Dermis blood vessel endothelial cell (primary cell): ENCODE measurements around the gene THSD7B. TPM values are rescaled to one million over a fixed set of nuclear protein-coding genes. Genes with fewer than 3 reads are reported as not detected.
"Not testable (repeated sequence)": the region's sequence is repeated elsewhere in the genome, so short reads cannot be mapped to it uniquely, and the experiment has no call there.

ENCODE experiments used
- DNase-seq: peaks from one replicate; pipeline ENCODE4 v3.0.0; 2010
- total RNA-seq: library from RNA; depleted of rRNA; stranded (reverse); fragments of >200 nt; gene quantifications from 2 replicates; pipeline ENCODE4 v1.2.3, GENCODE V29; 2014

The THSD7B gene
- total RNA-seq, 1 donor from 2014 or later: under 0.01 TPM

DNA sequence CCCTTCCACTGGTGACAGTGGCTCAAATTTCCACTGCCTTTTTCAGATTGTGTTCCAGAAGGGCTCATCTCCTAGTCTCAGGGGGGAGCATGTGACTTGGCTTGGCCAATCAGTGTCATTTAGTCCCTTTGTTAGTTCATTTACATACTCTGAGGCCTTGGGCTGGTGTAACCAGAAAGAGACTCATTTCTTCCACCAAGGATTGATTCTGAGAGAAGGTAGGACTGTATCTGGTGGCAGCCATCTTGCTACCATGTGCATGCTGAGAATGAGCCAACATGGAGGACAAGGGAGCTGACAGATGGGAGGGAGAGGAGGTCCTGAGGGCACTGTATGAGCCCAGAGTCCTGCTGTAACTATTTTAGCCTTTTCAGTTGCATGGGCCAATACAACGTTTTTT is 191.7 kb downstream of the THSD7B start:
- no peak for DNase-seq

DNA sequence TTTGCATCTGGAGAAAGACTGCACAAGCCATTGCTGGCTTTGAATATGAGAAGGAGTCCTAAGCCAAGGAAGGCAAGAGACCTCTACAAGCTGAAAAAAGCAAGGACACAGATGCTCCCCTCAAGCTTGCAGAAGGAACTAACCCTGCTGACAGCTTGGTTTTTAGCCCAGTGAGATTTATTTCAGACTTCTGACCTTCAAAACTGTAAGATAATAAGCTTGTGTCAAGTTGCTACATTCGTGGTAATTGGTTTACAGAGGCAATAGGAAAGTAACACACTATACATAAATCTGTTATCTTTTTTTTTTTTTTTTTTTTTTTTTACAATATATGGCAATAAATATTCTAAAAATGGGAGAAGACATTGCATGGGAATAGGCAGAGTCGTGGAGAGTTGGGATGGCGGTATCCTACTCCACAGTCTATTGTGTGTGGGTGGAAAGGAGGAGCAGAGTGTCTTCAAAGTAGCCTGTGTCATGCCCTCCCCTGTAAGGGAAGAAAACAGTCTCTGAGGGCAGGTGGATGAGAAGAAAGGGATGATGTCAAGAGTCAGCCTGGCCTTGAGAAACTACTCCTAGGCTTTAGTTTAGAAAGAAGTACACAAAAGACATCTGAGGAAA is 196.9 kb downstream of the THSD7B start:
- DNase-seq: no peak

DNA sequence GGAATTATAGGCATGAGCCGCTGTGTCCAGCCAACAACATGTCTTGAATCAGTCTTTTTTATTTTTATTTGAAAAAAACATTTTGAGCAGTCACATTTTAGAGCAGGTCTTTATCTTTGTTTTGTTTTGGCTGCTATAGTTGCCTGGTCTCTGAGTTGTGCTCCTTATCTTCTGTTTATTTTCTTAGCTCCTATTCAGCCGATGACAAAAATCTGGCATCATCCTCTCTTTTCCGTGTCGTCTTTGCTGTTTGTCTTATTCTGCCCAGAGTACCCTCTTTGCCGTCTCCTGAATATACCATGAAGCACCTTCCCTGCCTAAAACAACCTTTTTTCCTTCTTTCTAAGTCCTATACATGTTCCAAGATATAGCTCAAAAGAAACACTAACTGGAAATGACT is 201.1 kb downstream of the THSD7B start:
- DNase-seq: no peak

DNA sequence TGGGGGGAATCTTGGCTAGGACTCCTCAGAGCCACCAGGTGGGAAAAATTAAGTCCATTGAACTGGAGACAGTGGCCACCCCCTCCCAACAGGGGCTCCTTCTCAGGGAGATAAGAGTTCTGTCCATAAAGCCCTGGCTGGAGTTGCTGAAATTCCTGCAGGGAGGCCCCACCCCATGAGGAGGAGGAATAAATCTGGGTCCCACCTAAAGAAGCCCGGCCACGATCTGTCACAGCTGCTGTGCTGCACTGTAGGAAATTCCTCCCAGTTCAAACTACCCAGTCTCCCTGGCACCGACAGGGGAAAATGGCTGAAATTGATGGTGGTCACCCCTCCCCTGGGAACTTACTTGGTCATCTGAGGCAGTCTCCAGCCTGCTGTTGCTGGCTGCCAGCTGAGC is 215.0 kb downstream of the THSD7B start:
- DNase-seq: no peak

DNA sequence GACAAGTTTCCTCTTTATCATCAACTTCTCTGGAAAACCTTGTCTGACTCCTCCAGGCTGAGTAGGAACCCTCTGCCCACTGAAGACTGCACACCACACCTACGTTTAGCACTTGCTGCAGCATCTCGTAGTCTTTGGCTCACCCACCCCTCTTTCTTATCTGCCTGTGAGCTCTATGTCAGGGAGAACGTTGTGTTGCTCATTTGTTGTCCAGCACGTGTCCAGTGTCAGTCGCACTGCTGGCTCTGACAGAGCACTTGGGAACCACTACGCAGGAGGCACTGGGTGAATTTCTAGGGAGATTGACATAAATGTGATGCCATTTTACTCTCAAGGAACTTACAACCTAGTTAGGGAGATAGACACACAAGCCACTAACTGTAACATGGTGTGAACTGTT is 216.3 kb downstream of the THSD7B start:
- not testable (repeated sequence) for DNase-seq

DNA sequence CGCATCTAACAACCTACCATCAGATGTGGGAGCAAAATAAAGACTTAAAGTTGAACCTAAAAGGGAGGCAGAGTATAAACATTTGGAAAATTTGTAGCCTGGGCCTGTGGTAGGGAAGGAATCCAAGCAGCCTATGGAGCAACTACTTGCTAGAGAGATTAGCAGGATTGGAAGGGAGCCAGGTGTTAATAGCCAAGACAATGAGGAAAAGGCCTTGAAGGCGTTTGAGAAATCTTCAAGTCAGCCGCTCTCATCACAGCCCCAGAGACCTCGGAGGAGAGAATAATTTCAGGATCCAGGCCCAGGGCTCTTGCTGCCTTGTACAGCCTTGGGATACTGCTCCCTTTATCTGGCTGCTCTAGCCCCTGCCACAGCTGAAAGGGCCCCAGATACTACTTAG is 219.7 kb downstream of the THSD7B start:
- no peak for DNase-seq

DNA sequence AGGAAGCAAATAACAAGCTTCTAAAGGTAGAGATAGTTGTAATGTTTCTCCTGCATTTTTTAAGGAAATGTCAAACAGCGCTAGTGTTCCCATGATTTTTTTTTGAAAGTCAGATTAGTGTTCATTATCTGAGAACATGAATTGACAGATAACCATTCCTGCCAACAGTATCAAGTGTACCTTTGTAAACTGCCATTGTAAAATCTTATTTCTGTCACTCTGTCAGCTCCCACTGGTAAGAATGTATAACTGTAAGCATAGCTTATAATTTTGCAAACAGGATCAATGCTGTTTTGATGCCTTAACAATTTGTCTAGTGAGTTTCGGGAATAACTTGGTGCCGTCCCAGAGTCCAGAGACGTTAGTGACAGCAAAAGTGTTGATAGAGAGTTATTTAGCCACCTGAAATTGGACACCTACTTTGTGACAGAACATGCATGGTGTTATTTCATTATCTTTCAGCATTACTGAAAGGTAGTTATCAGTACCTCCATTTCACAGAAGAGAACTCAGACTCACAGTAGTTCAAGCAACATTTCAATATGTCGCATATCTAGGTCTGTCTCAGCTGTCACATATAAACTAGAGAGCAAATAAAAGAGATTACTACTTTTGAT is 221.4 kb downstream of the THSD7B start:
- no peak for DNase-seq

DNA sequence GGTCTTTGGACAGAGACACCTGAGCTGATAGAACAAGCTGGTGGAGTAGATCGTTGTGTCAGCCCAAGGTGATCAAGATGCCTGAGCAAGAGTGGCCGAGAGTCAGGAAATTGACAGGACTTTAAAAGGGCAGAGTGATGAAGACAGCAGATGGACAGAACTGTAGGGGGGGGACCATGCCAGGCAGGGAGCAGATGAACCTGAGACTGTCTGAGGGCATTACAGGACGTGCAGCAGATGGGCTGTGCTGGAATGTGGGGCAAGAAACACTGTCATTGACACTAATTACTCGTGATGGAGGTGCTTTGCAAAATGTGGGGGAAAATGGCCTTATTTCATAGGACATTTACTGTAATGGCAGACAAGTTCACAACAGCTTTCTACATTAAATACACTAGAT is 225.0 kb downstream of the THSD7B start:
- DNase-seq: no peak

DNA sequence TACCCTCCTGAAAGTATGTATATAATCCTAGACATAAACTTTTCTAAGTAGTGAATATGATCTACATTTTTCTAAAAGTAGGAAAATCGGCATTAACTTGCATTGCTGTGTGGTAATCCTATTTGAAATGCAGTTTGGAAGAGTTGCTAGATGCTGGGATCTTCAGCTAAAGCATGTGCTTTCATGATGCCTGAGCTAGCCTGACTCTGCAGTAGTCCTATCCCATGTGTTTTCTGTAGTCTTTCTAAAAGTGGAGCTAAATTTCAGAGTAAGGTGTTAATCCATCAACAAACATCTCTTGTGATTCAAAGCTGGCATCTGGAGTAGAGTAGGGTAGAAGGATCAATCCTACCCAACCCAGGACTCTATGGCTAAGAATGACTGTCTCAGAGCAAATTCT is 229.4 kb downstream of the THSD7B start:
- no peak for DNase-seq

DNA sequence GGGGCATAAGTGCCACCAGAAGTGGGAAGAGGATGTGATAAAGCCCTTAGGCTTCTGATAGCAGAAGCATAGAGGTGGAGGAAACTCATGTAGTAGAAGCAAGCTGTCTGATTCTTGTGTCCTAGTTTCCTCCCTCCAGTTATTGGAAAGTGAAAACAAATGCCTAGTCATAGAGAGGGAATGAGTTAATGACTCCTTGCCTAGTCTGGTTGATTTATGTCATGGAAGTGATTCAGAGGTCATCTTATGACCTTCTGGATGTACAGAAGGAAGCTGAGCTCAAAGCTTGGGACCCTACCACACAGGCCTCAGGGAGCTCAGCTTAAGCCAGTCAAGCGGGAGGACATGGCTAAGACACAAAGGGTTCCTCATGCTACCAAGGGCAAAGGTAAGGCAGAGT is 232.2 kb downstream of the THSD7B start:
- DNase-seq: no peak

DNA sequence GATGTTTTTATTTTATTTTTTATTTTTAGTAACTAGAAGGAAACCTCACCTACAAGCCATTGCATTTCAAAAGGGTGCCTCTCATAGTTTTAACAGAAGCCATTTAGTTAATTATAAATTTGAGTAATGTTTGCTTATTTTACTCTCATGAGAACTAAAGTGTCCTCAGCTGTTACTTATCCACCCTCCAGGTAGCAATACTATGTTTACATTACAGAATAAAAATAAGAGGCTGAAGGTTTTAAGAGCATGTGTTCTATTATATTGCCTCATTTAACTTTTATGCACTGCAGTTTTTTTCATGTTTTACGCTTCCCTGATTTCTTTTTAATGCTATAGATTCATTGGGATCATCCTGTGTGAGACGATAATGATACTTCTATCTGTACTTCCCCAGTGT is 235.5 kb downstream of the THSD7B start:
- DNase-seq: no peak

DNA sequence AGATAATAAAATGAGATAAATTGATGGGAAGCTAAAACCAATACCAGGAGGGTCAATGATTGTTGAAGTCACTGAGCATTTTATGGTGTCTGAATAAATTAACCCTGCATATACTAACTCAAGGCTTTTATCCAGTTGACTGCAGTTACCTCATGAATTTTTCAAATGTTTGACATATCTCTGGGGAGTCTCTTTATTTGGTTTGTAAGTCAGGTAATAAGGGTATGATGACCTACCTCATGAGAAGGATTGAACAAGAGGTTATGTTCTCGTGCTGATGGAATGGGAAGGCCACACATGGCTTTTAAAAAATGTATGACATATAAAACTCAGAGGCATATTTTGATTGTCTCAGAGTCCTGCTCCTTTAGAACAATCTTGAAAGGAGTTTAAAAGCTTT is 237.6 kb downstream of the THSD7B start:
- DNase-seq: no peak

DNA sequence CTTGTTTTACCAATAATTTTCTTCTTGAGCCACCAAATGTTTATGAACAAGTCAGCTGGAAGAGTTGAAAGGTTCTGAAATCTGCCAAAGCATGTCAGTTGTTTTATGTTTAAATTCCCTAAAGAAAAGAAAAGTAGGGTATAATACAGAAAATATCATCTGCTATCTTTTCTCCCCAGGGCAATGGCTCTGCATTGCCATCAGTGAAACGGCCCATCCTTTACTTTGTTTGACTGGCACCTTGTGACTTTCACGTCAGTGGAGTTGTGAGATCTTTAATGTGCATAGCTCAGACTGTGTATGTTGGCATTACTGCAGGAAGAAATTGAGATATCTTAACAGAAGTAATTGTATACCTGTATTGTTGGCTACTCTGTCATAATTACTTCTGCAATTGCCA is 239.9 kb downstream of the THSD7B start:
- no peak for DNase-seq

DNA sequence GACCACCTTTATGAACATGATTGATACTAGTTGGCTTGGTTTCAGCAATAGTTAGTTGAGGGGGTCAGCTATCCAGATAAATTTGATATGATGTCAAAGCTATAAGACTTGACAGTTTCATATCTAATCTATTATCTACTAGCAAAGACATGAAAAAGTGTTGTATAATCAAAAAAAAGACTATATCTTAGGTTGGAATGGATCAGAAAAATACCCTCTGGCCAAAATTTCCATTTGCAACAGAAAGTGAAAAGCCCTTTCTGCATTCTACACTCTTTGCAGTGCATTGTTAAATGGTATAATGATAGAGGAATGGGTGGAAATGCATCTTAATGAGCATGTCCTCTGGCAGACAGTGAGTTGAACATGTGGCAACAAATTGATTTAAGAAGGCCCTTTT is 242.6 kb downstream of the THSD7B start:
- DNase-seq: no peak

DNA sequence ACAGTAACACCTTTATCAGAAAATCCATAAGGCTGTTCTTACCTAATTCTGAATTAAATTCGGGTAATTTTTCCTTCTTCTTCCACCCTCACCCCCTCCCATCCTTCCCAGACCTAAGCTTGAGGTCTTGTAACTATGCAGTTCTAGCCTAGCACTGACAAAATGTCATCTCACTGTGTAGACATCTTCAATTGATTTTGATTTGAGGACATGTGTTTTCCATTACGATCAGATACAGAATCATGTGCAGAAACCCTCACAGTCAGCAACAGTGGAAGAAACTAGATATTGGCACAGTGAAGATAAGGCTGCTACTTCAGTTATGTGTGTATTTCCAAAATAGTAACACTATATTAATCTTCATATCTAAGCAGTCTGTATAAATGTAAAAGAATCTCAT is 244.6 kb downstream of the THSD7B start:
- no peak for DNase-seq

DNA sequence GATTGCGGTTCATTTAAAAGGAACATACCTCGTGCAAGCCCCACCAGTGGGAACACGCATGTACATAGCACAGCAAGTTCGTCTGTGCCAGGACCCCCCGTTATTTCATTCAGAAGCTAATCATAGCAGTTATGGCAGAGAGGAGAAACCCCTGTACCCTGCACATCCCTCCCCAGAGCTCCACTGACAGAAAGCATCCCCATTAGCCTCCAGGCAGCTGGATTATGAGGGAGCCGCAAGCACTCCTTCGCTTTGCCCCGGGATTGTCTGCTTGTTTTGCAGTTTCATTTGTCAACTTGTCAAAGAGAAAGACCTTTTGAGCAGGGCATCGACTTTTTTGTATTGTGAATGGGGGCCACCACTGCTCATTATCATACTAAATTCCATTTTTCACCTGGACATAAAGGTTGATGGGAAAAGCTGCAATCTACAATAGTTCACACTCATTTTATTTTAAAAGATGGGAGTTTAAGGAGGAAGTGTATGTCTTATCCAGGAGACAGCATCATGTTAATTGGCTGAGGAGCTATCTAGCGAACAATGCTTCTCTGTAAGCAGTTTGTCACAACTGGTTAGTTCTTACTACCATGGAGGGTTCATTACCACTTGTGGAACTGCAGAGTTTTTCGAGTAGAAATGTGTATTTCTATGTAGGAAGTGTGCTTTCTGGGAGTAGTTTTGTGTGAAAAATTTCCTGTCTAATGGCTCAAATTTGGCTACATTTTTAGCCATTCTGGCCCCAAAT is 255.3 kb downstream of the THSD7B start:
- DNase-seq: no peak

DNA sequence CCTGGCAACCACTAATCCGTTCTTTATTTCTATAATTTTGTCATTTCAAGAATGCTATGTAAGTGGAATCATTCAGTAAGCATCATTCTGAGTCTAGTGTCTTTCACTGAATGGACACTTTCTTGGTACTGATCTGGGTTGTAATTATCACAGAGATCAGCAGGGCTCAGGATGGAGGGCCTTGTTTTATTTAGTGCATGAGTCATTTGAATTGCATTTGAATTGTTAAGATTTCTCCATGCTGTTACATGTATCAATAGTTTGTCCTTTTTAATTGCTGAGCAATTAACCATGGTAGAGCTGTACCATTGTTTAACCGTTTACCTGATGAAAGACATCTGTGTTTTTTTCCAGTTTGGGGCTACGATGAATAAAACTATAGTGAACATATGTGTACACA is 256.4 kb downstream of the THSD7B start:
- DNase-seq: no peak

DNA sequence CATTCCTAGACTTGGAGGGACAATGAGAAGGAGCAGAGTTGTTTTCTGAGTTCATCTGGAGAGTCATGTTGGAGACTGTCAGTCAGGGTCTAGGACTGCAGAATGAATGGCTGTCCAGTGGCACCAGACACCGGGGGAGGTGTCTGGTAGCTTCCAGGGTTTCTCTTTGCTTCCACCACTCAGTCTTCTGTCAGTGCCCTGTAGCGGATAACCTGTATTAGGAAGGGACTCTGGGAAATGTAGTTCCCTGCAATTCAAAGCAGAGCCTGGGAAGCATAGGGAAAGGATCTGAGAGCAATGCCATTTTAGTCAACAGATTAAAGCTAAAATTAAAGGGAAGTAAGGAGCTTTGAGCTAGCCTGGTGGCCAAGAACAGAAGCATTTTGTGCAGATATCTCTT is 257.9 kb downstream of the THSD7B start:
- DNase-seq: no peak

DNA sequence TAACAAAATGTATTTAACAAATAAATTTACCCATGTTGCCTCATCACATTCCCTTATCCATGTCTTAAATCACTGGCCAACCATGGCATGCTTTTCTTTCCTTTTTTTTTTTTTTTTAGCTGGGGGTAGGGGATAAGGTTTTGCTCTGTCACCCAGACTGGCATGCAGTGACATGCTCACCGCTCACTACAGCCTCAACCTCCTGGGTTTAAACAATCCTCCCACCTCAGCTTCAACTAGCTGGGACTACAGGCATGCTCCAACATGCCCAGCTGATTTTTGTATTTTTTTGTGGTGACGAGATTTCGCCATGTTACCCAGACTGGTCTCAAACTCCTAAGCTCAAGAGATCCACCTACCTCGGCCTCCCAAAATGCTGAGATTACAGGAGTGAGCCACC is 266.4 kb downstream of the THSD7B start:
- DNase-seq: no peak

DNA sequence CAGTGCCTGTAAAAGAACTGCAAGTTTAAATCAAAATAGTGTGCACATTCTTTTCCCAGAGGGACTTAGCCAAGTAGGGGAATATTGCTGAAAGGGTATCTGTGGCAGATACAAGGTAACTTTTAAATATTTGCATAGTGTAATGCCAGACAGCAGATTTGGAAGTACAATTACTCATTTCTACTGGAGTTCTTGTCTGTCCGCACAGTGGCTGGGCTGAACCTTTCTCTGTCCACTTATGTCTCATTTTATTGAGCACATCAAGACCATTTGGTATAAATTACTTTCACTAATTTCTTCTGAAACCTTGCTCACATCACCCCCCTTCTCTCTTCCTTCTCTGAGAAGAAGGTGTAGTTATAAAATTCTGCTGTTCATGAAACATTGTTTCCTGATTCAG is 271.3 kb downstream of the THSD7B start:
- no peak for DNase-seq

DNA sequence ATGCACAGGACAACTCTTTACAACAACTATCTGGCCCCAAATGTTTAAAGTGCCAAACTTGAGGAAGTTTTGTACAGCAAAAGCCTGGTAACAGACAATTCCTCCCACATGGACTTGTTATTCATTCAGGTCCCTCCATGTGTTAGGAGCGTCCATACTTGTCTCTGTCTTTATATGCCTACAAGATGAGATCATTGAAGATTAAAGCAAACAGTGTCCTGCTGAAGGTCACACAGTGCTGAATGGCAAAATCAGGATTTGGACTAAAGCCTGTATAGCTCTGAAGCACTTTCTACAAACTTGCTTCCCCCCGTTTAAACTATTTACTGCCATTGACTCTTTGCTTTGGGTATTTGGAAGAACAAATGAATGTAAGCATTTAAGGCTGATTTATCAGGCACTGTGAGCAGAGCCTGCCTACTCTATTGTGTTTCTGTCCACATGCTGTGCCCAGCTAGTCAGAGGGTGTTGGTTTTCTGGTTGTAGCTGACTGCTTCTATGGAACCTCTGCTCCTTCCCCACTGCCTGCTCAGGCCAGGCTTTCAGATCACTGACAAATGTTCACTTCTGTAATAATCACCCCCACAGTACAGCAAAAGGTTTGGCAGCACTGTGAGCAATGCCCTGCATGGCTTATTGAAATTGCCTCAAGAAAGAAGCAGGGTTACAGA is 274.3 kb downstream of the THSD7B start:
- DNase-seq: no peak

DNA sequence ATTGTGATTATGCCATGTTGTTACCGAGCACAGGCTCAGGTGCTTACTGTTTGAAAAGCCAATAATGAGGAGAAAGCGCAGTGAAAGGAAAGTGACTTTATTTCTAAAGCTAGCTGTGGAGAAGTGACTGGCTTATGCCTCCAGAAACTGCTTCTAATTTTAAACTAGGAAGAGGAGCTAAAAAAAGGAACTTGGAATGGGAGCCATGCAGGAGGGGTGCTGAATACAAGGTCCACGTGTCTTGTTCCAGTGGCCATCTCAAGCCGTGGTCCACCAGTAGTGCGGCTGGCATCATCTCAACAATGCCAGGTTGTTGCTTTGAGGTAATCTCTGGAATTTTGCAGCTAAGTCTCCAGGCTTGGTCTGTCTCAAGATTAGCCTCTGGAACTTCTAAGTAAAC is 282.0 kb downstream of the THSD7B start:
- DNase-seq: no peak

DNA sequence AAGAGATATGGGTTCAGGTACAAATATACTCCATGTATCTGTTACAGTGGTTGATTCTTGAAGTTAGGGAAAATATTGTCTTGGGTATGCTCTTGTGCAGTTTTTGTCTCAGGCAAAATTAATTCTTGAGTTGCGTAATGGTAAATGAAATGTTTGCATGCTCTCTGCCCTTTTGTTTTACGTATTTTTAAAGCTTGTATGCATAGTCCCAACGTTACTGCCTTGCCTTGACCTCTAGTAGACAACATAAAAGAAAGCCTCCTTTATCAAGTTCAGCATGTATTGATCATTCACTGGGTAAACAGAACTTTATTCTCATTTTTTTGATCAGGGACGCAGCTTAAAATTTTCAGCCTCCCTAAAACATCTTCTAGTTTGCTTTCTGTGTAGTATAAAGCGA is 283.1 kb downstream of the THSD7B start:
- no peak for DNase-seq

DNA sequence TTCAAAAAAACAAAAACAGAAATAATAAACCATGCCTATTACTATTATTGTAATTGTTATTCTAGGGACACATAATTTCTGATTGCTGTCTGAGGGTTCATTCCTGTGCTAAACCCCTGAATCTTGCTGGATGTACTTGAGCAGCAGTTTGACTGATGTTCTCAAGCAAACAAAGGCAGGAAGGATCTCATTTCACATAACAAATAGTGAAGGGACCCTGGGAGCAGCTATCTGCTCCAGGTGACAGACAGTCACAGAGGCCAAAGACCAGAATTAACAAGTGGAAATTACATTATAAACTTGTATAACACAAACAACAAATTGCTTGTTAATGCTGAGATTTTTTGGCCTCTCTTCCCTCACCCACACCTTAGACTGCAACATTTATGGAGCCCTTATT is 284.2 kb downstream of the THSD7B start:
- no peak for DNase-seq
